ENCODE results near the gene GRAMD1A. TPM values are rescaled to one million over a fixed set of nuclear protein-coding genes. Genes with fewer than 3 reads are reported as not detected.

The GRAMD1A gene
- total RNA-seq, 2 donors from 2014 or later = 115 to 137 TPM

DNA sequence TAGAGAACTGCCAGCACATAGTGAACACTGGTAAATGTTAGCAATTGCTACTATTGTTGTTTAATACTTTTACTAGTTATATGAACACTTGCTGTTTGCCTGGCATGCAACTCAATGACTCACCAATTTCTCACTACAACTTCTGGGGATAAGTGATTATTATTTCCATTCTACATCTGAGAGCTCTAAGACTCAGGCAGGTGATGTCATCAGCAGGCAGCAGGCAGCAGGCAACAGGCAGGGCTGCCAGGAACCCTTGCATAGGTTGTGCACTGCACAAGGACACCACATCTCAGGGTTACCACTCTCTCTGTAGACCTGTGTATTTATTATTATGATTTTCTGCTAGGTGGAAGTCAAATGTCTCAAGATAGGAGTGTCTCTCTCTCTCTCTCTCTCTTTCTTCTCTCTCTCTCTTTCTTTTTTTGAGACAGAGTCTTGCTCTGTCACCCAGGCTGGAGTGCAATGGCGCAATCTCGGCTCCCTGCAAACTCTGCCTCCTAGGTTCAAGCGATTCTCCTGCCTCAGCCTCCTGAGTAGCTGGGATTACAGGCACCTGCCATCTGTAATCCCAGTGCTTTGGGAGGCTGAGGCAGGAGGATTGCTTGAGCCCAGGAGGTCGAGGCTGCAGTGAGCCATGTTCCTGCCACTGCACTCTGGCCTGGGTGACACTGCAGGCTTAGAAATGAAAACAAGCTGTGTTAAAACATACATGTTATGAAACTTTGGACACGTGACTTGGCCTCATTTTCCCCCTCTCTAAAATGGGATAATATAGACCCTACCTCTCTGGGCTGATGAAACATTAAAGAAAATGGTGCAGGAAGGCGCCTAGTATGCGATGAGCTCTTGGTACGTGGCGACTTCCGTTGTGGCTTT, 64.1 kb downstream of the GRAMD1A start:
- 89 to 95% methylated on average over 10 of the region's 10 CpGs for WGBS, 2 experiments (ENCODE audit: insufficient coverage in 1 of 2, insufficient read length in 1 of 2)
- H3K4me1 Mint-ChIP-seq = peaks cover 7% of the 10 kb centered on the region
- Histone ChIP-seq H3K27me3 (ENCODE audit: control insufficient read depth, insufficient read depth, low read length, poor library complexity, severe bottlenecking) (no peaks in the 10 kb centered on the region), H3K9ac (ENCODE audit: extremely low read depth, low read length, poor library complexity, severe bottlenecking) (no peak overlapping the region), H3K9me3 (ENCODE audit: control insufficient read depth, low read length) (no peaks in the 10 kb centered on the region), H3K27ac (ENCODE audit: low read depth, low read length) (no peak overlapping the region), H3K4me3 (ENCODE audit: low read length) (no peak overlapping the region), H3K4me1 (ENCODE audit: control insufficient read depth, insufficient read depth, low read length) (no peaks in the 10 kb centered on the region), H3K36me3 (ENCODE audit: control insufficient read depth, insufficient read depth, low read length) (no peaks in the 10 kb centered on the region)
- no peak for DNase-seq
- H3K27me3 Mint-ChIP-seq (ENCODE audit: insufficient read depth) = peaks cover 2% of the 10 kb centered on the region
- H3K36me3 Mint-ChIP-seq (ENCODE audit: low read depth) = no peaks in the 10 kb centered on the region
- no peak overlapping the region for H3K4me3 Mint-ChIP-seq
- TF ChIP-seq, protein P1, sequence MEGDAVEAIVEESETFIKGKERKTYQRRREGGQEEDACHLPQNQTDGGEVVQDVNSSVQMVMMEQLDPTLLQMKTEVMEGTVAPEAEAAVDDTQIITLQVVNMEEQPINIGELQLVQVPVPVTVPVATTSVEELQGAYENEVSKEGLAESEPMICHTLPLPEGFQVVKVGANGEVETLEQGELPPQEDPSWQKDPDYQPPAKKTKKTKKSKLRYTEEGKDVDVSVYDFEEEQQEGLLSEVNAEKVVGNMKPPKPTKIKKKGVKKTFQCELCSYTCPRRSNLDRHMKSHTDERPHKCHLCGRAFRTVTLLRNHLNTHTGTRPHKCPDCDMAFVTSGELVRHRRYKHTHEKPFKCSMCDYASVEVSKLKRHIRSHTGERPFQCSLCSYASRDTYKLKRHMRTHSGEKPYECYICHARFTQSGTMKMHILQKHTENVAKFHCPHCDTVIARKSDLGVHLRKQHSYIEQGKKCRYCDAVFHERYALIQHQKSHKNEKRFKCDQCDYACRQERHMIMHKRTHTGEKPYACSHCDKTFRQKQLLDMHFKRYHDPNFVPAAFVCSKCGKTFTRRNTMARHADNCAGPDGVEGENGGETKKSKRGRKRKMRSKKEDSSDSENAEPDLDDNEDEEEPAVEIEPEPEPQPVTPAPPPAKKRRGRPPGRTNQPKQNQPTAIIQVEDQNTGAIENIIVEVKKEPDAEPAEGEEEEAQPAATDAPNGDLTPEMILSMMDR (conservative IDR thresholded peaks at IDR 0.05) = no peak
- no peak overlapping the region for H3K27ac Mint-ChIP-seq
- peaks cover 3% of the 10 kb centered on the region for H3K9me3 Mint-ChIP-seq

DNA sequence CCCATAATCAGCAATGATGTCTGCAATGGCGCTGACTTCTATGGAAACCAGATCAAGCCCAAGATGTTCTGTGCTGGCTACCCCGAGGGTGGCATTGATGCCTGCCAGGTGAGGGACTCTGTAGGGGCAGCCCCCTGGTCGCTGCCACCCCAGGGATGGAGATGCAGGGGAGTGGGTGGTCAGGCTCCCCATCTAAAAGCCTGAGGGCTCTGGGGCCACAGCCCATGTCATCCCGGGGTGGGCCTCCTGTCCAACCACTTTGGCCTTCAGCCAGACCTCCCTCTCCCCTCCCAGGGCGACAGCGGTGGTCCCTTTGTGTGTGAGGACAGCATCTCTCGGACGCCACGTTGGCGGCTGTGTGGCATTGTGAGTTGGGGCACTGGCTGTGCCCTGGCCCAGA, 65.5 kb downstream of the GRAMD1A start:
- Histone ChIP-seq H3K27me3 (ENCODE audit: control insufficient read depth, insufficient read depth, low read length, poor library complexity, severe bottlenecking) (no peaks in the 10 kb centered on the region), H3K36me3 (ENCODE audit: control insufficient read depth, insufficient read depth, low read length) (no peaks in the 10 kb centered on the region), H3K9me3 (ENCODE audit: control insufficient read depth, low read length) (peaks cover 4% of the 10 kb centered on the region), H3K4me1 (ENCODE audit: control insufficient read depth, insufficient read depth, low read length) (no peaks in the 10 kb centered on the region), H3K27ac (ENCODE audit: low read depth, low read length) (no peak overlapping the region), H3K9ac (ENCODE audit: extremely low read depth, low read length, poor library complexity, severe bottlenecking) (no peak overlapping the region), H3K4me3 (ENCODE audit: low read length) (no peak overlapping the region)
- H3K27ac Mint-ChIP-seq = no peak overlapping the region
- peaks cover 2% of the 10 kb centered on the region for H3K27me3 Mint-ChIP-seq (ENCODE audit: insufficient read depth)
- TF ChIP-seq, protein P1 (conservative IDR thresholded peaks at IDR 0.05) = no peak
- peaks cover 4% of the 10 kb centered on the region for H3K9me3 Mint-ChIP-seq
- no peaks in the 10 kb centered on the region for H3K36me3 Mint-ChIP-seq (ENCODE audit: low read depth)
- 93 to 95% methylated on average over 3 to 10 of the region's 10 CpGs for WGBS, 2 experiments (ENCODE audit: insufficient coverage in 1 of 2, insufficient read length in 1 of 2)
- peaks cover 7% of the 10 kb centered on the region for H3K4me1 Mint-ChIP-seq
- DNase-seq = no peak
- H3K4me3 Mint-ChIP-seq = no peak overlapping the region

DNA sequence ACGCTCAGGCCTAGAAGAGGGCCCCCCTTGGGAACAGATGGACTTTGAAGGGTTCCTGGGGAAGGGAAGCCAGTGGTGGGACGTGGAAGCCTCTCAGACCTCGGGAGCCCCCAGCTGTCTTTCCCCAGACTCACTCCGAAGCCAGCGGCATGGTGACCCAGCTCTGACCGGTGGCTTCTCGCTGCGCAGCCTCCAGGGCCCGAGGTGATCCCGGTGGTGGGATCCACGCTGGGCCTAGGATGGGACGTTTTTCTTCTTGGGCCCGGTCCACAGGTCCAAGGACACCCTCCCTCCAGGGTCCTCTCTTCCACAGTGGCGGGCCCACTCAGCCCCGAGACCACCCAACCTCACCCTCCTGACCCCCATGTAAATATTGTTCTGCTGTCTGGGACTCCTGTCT, 66.0 kb downstream of the GRAMD1A start:
- no peak overlapping the region for H3K27ac Mint-ChIP-seq
- H3K4me1 Mint-ChIP-seq = peaks cover 7% of the 10 kb centered on the region
- Histone ChIP-seq H3K9me3 (ENCODE audit: control insufficient read depth, low read length) (peaks cover 7% of the 10 kb centered on the region), H3K27ac (ENCODE audit: low read depth, low read length) (no peak overlapping the region), H3K36me3 (ENCODE audit: control insufficient read depth, insufficient read depth, low read length) (no peaks in the 10 kb centered on the region), H3K9ac (ENCODE audit: extremely low read depth, low read length, poor library complexity, severe bottlenecking) (no peak overlapping the region), H3K4me1 (ENCODE audit: control insufficient read depth, insufficient read depth, low read length) (no peaks in the 10 kb centered on the region), H3K4me3 (ENCODE audit: low read length) (no peak overlapping the region), H3K27me3 (ENCODE audit: control insufficient read depth, insufficient read depth, low read length, poor library complexity, severe bottlenecking) (no peaks in the 10 kb centered on the region)
- peaks cover 2% of the 10 kb centered on the region for H3K27me3 Mint-ChIP-seq (ENCODE audit: insufficient read depth)
- H3K9me3 Mint-ChIP-seq = peaks cover 5% of the 10 kb centered on the region
- H3K36me3 Mint-ChIP-seq (ENCODE audit: low read depth) = no peaks in the 10 kb centered on the region
- WGBS, 2 experiments (ENCODE audit: insufficient coverage in 1 of 2, insufficient read length in 1 of 2) = 95 to 97% methylated on average over 11 to 15 of the region's 15 CpGs
- TF ChIP-seq, protein P1 (conservative IDR thresholded peaks at IDR 0.05) = no peak
- no peak for DNase-seq
- no peak overlapping the region for H3K4me3 Mint-ChIP-seq
